Fibroblast of skin of left quadriceps (primary cell): ENCODE results near the gene GBP7.

Experiments
- DNase-seq, 2 experiments: peaks; one replicate each; pipeline ENCODE4 v3.0.0-alpha.2; 2013; ENCODE audit warnings: low read depth in 2 of 2

The GBP7 gene

GRCh38 chr1:89121641-89122040, 54.2 kb downstream of the GBP7 start:
- no peak for DNase-seq

DNA sequence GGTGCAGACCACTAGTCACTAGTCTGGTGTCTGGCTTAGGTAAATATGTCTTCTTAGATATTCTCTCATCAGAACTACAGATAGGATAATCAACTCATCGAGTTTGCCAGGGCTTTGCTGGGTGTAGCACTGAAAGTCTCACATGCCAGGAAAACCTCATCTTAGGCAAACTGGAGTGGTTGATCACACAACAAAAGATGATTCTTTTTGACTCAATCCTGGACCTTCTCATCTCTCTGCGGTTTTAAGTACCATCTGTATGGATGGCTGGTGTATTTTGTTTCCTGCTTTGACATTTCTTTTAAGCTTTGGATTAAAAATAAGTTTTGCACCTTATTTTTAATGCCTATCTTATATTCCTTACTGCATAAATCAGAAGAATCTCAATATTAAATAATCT, 61.1 kb downstream of the GBP7 start:
- no peak for DNase-seq

DNA sequence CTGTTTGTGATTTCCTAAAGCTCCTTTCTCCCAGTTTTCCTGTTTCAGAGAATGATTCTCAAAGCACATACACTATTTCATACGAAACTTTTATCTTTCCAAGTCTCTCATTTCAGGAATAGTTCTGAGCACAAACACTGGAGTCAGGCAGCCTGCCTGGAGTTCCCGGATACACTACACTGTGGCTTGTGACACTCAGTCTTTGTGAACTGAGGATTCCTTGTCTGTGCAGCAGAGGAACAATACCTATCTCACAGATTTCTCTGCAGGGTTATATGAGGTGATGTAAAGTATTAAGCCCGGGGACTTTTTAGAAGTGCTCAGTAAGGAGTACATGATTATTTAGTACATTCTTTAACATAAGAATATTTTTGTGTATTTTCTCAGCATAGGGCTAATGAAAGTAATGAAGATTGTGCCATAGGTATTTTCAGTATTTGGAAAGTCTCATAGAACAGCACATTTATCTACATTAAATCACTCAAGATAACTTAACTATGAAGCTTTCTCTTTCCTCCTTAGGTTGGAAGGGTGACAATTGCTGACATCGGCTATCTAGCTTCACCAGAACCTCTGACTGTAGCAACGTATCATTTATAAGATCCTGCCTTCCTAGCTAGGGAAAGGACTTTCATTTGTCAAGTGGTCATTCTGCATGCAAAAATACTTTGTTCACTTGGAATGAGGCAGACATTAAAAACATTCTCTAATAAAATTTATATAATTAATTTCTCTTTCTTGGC, 62.8 kb downstream of the GBP7 start:
- DNase-seq = no peak

GRCh38 chr1:89104687-89105086, 71.1 kb downstream of the GBP7 start:
- no peak for DNase-seq

GRCh38 chr1:89104147-89104546, 71.7 kb downstream of the GBP7 start:
- DNase-seq = peak; percentile 20 to 34

DNA sequence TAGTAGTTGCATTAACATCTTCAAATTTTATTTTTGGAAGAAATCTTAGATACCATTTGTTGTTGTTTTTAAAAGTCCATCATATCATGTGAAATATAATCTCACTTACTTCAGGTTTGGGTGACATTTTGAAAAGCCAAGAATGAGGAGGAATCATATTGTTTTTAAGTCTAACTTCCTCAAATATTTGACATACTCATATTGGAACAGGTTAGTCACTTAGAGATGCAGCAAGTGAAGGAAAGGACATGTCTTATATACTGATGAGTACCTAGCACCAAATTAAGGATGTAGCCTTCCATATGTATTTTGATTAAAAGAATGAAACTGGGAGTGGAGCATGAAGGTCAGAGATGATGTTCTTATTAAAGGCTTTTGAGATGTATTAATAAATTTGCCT, 73.8 kb downstream of the GBP7 start:
- DNase-seq = no peak

GRCh38 chr1:89100412-89100811, 75.4 kb downstream of the GBP7 start:
- no peak for DNase-seq

DNA sequence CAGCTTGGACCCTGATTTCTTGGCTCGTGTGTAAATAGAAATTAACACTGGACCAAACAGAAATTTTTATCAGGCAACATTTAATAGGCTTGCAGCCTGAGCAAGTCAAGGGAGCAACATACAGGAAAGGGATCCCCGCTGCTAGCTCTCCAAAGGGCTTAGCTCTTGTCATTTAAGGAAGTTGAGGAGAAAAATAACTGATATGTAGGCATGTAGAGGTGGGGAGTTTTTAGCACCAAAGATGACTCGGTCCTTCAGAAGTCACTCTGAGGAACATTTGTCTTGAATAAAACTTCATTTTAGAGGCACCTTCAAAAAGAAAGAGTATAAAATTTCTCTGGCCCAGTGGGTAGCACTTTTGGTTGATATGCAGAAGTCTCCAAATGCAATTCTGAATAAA, 76.9 kb downstream of the GBP7 start:
- no peak for DNase-seq

DNA sequence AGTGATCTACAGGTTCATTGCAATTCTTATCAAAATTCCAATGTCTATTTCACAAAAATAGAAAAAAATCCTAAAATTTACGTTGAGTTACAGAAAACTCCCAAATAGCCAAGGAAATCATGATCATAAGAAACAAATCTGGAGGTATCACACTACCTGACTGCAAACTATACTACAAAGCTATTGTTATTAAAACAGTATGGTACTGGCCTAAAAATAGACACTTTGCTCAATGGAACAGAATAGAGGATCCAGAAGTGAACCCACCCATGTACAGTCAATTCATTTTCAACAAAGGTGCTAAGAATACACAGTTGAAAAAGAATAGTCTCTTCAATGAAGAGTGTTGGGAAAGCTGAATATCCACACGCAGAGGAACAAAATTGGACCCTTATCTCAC, 80.1 kb downstream of the GBP7 start:
- no peak for DNase-seq

- no peak for DNase-seq
These were observed 85.8 kb downstream of the GBP7 start for GRCh38 chr1:89089962-89090361.

DNA sequence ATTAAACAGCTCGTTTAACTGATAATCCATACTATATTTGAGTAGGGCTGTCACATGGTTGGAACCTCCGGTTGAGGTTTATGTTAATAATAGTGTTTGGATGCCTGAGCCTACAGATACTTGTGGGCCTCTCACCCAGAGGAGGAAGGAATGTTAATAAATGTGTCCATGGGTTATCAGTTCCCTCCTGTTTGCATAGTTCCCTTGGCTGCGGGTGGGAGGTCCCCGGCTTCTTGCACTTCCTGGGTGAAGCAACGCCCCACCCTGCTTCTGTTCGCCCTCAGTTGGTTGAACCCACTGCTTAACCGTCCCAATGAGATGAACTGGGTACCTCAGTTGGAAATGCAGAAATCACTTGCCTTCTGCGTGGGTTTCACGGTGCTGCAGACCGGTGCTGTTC, 87.2 kb downstream of the GBP7 start:
- no peak for DNase-seq

- DNase-seq = peak in 1 of 2 experiments; percentile 14
These were observed 88.6 kb downstream of the GBP7 start for GRCh38 chr1:89087241-89087640.

GRCh38 chr1:89085781-89086180, 90.0 kb downstream of the GBP7 start:
- DNase-seq = no peak
